Liver (tissue), 3 donors: Measurements from ENCODE around the gene VPREB1.

ENCODE experiments used
- EGR1 ChIP-seq, 2 donors: IDR thresholded peaks; 2 replicates each; pipeline ENCODE4 v1.6.1; 2016 to 2018; ENCODE audit warnings: antibody characterized with exemption in 2 of 2, low read depth in 2 of 2
- FOXA2 ChIP-seq: IDR thresholded peaks from 2 replicates; pipeline ENCODE4 v1.6.1; 2016; ENCODE audit warnings: antibody characterized with exemption
- GABPA ChIP-seq, 2 donors: IDR thresholded peaks in 1 of 2; conservative IDR thresholded peaks in 1 of 2; 2 replicates each; pipeline ENCODE4 v1.6.1; 2016; ENCODE audit warnings: antibody characterized with exemption in 2 of 2, mild to moderate bottlenecking in 1 of 2, moderate library complexity in 1 of 2
- JUND ChIP-seq, 2 donors: IDR thresholded peaks; 2 replicates each; pipeline ENCODE4 v1.6.1; 2016; ENCODE audit warnings: antibody characterized with exemption in 2 of 2
- RAD21 ChIP-seq, 2 donors: IDR thresholded peaks; 2 replicates each; pipeline ENCODE4 v1.6.1; 2016; ENCODE audit warnings: antibody characterized with exemption in 2 of 2, mild to moderate bottlenecking in 2 of 2
- SP1 ChIP-seq: IDR thresholded peaks from 2 replicates; pipeline ENCODE4 v1.6.1; 2018; ENCODE audit warnings: antibody characterized with exemption, mild to moderate bottlenecking
- YY1 ChIP-seq: IDR thresholded peaks from 2 replicates; pipeline ENCODE4 v1.6.1; 2016; ENCODE audit warnings: antibody characterized with exemption, mild to moderate bottlenecking
- TF ChIP-seq, protein P1 (sequence below): fragments of 150-350 bp; IDR thresholded peaks from 2 replicates; pipeline ENCODE4 v1.5.1; 2017; ENCODE audit warnings: improper control_type of control experiment, low read depth, low read length; ENCODE audit not compliant: missing input control
- TF ChIP-seq, protein P2 (sequence below): IDR thresholded peaks from 2 replicates; pipeline ENCODE4 v1.6.1; 2016; ENCODE audit warnings: antibody characterized with exemption, mild to moderate bottlenecking
- TF ChIP-seq, protein P3 (sequence below): IDR thresholded peaks from 2 replicates; pipeline ENCODE4 v1.6.1; 2016; ENCODE audit warnings: antibody characterized with exemption
- donor health status: healthy.
- donor health status: healthy.

DNA sequence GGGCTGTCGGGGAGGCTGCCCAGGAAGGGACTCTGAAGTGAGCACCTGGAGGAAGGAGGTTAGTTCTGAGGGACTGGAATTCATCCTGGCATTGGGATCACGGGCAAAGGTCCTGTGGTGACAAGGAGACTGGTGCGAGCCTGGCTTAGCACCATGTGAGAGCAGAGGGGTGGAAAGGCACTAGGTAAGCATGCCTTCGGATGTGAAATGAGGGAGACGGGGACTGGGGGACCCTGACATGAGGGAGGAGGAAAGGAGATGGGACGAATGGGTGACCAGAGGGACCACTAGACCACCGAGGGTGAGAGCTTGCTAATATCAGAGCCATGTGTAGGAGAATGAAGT, 3.1 kb upstream of the VPREB1 start:
- TF ChIP-seq, protein P1, sequence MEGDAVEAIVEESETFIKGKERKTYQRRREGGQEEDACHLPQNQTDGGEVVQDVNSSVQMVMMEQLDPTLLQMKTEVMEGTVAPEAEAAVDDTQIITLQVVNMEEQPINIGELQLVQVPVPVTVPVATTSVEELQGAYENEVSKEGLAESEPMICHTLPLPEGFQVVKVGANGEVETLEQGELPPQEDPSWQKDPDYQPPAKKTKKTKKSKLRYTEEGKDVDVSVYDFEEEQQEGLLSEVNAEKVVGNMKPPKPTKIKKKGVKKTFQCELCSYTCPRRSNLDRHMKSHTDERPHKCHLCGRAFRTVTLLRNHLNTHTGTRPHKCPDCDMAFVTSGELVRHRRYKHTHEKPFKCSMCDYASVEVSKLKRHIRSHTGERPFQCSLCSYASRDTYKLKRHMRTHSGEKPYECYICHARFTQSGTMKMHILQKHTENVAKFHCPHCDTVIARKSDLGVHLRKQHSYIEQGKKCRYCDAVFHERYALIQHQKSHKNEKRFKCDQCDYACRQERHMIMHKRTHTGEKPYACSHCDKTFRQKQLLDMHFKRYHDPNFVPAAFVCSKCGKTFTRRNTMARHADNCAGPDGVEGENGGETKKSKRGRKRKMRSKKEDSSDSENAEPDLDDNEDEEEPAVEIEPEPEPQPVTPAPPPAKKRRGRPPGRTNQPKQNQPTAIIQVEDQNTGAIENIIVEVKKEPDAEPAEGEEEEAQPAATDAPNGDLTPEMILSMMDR: no peak
- TF ChIP-seq JUND (IDR thresholded peaks at IDR 0.05) (no peak), GABPA (IDR thresholded peaks at IDR 0.05 in 1 of 2, conservative IDR thresholded peaks at IDR 0.05 in 1 of 2) (no peak), SP1 (no peak), RAD21 (IDR thresholded peaks at IDR 0.05) (no peak), EGR1 (IDR thresholded peaks at IDR 0.05; ENCODE audit: low read depth in 2 of 2) (no peak), YY1 (no peak), FOXA2 (no peak)
- TF ChIP-seq, protein P2, sequence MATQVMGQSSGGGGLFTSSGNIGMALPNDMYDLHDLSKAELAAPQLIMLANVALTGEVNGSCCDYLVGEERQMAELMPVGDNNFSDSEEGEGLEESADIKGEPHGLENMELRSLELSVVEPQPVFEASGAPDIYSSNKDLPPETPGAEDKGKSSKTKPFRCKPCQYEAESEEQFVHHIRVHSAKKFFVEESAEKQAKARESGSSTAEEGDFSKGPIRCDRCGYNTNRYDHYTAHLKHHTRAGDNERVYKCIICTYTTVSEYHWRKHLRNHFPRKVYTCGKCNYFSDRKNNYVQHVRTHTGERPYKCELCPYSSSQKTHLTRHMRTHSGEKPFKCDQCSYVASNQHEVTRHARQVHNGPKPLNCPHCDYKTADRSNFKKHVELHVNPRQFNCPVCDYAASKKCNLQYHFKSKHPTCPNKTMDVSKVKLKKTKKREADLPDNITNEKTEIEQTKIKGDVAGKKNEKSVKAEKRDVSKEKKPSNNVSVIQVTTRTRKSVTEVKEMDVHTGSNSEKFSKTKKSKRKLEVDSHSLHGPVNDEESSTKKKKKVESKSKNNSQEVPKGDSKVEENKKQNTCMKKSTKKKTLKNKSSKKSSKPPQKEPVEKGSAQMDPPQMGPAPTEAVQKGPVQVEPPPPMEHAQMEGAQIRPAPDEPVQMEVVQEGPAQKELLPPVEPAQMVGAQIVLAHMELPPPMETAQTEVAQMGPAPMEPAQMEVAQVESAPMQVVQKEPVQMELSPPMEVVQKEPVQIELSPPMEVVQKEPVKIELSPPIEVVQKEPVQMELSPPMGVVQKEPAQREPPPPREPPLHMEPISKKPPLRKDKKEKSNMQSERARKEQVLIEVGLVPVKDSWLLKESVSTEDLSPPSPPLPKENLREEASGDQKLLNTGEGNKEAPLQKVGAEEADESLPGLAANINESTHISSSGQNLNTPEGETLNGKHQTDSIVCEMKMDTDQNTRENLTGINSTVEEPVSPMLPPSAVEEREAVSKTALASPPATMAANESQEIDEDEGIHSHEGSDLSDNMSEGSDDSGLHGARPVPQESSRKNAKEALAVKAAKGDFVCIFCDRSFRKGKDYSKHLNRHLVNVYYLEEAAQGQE: no peak
- TF ChIP-seq, protein P3, sequence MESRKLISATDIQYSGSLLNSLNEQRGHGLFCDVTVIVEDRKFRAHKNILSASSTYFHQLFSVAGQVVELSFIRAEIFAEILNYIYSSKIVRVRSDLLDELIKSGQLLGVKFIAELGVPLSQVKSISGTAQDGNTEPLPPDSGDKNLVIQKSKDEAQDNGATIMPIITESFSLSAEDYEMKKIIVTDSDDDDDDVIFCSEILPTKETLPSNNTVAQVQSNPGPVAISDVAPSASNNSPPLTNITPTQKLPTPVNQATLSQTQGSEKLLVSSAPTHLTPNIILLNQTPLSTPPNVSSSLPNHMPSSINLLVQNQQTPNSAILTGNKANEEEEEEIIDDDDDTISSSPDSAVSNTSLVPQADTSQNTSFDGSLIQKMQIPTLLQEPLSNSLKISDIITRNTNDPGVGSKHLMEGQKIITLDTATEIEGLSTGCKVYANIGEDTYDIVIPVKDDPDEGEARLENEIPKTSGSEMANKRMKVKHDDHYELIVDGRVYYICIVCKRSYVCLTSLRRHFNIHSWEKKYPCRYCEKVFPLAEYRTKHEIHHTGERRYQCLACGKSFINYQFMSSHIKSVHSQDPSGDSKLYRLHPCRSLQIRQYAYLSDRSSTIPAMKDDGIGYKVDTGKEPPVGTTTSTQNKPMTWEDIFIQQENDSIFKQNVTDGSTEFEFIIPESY: no peak
